GM12801 (cell line): ENCODE data around the gene PPIAL4G.
"Not testable (repeated sequence)": the region's sequence is repeated elsewhere in the genome, so short reads cannot be mapped to it uniquely, and the experiment has no call there.

Experiments
- TF ChIP-seq, protein P1 (sequence below): IDR thresholded peaks from one replicate; pipeline ENCODE4 v1.5.1; 2011; ENCODE audit warnings: control low read depth; ENCODE audit not compliant: insufficient read length; ENCODE audit errors: extremely low read depth

PPIAL4G gene

DNA sequence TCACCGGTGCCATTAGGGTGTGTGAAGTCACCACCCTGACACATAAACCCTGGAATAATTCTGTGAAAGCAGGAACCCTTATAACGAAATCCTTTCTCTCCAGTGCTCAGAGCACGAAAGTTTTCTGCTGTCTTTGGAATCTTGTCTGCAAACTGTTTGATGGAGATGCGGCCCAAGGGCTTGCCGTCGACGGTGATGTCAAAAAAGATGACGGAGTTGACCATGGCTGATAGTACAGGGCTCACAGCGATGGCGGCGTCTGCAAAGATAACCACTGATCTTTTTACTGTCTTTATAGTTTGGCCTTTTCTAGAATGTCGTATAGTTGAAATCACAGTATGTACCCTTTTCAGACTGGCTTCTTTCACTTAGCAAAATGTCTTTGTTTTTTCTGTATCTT is at the start of gene PPIAL4G:
PPIAL4G (minus strand) TSS at position 274 of the 400 bp plus-strand sequence; CDS start at position 224, 50 bp downstream.
- TF ChIP-seq, protein P1, sequence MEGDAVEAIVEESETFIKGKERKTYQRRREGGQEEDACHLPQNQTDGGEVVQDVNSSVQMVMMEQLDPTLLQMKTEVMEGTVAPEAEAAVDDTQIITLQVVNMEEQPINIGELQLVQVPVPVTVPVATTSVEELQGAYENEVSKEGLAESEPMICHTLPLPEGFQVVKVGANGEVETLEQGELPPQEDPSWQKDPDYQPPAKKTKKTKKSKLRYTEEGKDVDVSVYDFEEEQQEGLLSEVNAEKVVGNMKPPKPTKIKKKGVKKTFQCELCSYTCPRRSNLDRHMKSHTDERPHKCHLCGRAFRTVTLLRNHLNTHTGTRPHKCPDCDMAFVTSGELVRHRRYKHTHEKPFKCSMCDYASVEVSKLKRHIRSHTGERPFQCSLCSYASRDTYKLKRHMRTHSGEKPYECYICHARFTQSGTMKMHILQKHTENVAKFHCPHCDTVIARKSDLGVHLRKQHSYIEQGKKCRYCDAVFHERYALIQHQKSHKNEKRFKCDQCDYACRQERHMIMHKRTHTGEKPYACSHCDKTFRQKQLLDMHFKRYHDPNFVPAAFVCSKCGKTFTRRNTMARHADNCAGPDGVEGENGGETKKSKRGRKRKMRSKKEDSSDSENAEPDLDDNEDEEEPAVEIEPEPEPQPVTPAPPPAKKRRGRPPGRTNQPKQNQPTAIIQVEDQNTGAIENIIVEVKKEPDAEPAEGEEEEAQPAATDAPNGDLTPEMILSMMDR: not testable (repeated sequence)

DNA sequence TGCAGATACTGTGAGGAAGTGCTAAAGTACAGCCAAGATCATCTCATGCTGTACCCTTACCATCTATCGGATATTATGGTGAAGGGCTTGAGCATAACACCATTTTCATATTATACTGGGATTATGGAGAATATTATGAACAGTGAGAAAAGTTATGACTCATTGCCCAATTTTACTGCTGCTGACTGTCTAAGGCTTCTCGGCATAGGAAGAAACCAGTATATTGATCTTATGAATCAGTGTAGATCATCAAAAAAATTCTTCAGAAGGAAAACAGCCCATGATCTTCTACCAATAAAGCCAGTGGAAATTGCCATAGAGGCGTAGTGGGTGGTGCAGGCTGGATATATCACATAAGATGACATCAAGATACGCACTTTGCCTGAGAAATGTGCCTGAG is 47.7 kb downstream of the PPIAL4G start:
- TF ChIP-seq, protein P1: no peak

DNA sequence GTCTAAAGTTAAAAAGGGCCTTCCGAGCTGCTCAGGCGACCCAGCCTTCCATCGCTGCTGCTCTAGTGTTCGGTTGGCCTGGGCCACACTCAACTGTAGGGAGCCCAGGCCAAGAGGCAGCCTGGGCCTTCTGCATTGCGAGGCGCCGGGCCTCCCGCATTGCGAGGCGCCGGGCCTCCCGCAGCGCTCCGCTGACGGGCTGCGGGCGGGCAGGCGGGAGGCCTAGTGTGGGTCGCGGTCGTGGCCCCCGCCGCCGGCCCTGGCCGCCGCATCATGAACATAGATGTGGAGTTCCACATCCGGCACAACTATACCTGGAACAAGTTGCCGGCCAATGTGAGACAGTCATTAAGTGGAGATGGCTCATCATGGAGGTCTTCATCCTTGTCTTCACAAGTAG is 48.3 kb downstream of the PPIAL4G start:
- TF ChIP-seq, protein P1: no peak
